Panc1 (cell line): Measurements from ENCODE around the gene MEGF6. TPM values are rescaled to one million over a fixed set of nuclear protein-coding genes. Genes with fewer than 3 reads are reported as not detected.

Experiments
- ATAC-seq: fragments of 200-7000 bp; cut with Tn5 transposase; 2 replicates; pipeline ENCODE4 v1.9.1; 2020; ENCODE audit warnings: mild to moderate bottlenecking, moderate library complexity
- BruUV-seq: library from RNA; stranded (reverse); fragments of 400-500 nt; replicated peaks from 2 replicates; lab custom pipeline; 2021; lab: Mats Ljungman, UMichigan
- CTCF ChIA-PET: fragments of 300-600 bp; sonication (Branson Sonifier 250); formaldehyde crosslinking; loops from one replicate; lab custom pipeline; 2022; ENCODE audit warnings: antibody characterized with exemption; lab: Charles Lee
- POLR2A ChIA-PET: fragments of 300-600 bp; sonication (Branson Sonifier 250); formaldehyde crosslinking; loops from one replicate; lab custom pipeline; 2022; ENCODE audit warnings: antibody characterized with exemption; lab: Charles Lee
- DNase-seq: peaks from one replicate; pipeline ENCODE4 v3.0.0-alpha.2; 2010; ENCODE audit warnings: low read depth, low spot score
- H3K27ac ChIP-seq: 2 replicates; pipeline ENCODE4 v1.5.1; 2011; ENCODE audit warnings: mild to moderate bottlenecking, low read length, inconsistent platforms
- H3K27me3 ChIP-seq: fragments of 200-500 bp; sonication (Bioruptor generic); 2 replicates; pipeline ENCODE4 v1.6.0; 2014; ENCODE audit warnings: low read length, inconsistent platforms; ENCODE audit not compliant: control insufficient read depth, insufficient read depth
- H3K36me3 ChIP-seq: fragments of 200-500 bp; sonication (Bioruptor generic); 2 replicates; pipeline ENCODE4 v1.5.1; 2014; ENCODE audit warnings: inconsistent platforms, mild to moderate bottlenecking, low read length, moderate library complexity; ENCODE audit not compliant: control insufficient read depth, insufficient read depth
- H3K4me1 ChIP-seq: 2 replicates; pipeline ENCODE4 v1.5.1; 2011; ENCODE audit warnings: inconsistent platforms, mild to moderate bottlenecking, low read length, moderate library complexity; ENCODE audit not compliant: control insufficient read depth, insufficient read depth
- H3K4me3 ChIP-seq, 2 experiments: 2 replicates each; pipeline ENCODE4 v1.5.1; 2011 to 2012; ENCODE audit warnings: low read depth in 2 of 2, low read length in 2 of 2, mild to moderate bottlenecking in 2 of 2, inconsistent platforms in 1 of 2, moderate library complexity in 1 of 2
- H3K9me3 ChIP-seq: fragments of 200-500 bp; sonication (Bioruptor generic); 2 replicates; pipeline ENCODE4 v1.5.1; 2014; ENCODE audit warnings: low read depth, mild to moderate bottlenecking, inconsistent platforms, low read length, moderate library complexity; ENCODE audit not compliant: control insufficient read depth, insufficient read depth
- POLR2AphosphoS5 ChIP-seq: IDR thresholded peaks from 2 replicates; pipeline ENCODE4 v1.6.1; 2012; ENCODE audit warnings: mild to moderate bottlenecking, low read depth, low read length, moderate library complexity
- SIN3A ChIP-seq: IDR thresholded peaks from 2 replicates; pipeline ENCODE4 v1.6.1; 2012; ENCODE audit warnings: low read depth, mild to moderate bottlenecking, low read length, moderate library complexity, borderline replicate concordance; ENCODE audit not compliant: insufficient read depth
- TCF7L2 ChIP-seq: IDR thresholded peaks from 2 replicates; pipeline ENCODE4 v1.6.1; 2011; ENCODE audit warnings: mild to moderate bottlenecking, low read depth, low read length, inconsistent platforms
- in situ Hi-C: cut with HindIII; loops from 2 replicates; pipeline ENCODE4 v1.10.0; 2016; ENCODE audit warnings: low sequenced_read_pairs, low pct_unique_long_range_greater_than_20kb
- intact Hi-C: fragments of 100-400 bp; cut with micrococcal nuclease; formaldehyde crosslinking; loops from one replicate; pipeline ENCODE4 v1.10.0; 2022; ENCODE audit not compliant: unreplicated experiment
- total RNA-seq: library from RNA; stranded (reverse); gene quantifications from one replicate; pipeline ENCODE4 v1.2.1, GENCODE V29; 2021; ENCODE audit not compliant: unreplicated experiment
- TF ChIP-seq, protein P1 (sequence below): fragments of 450-650 bp; IDR thresholded peaks from 2 replicates; pipeline ENCODE4 v1.5.1; 2017; ENCODE audit warnings: mild to moderate bottlenecking
- TF ChIP-seq, protein P2 (sequence below), 2 experiments: IDR thresholded peaks; 2 replicates each; pipeline ENCODE4 v1.6.1; 2011 to 2012; ENCODE audit warnings: low read depth in 2 of 2, control low read depth in 1 of 2, low read length in 1 of 2, mild to moderate bottlenecking in 1 of 2, moderate library complexity in 1 of 2; ENCODE audit not compliant: insufficient read depth in 1 of 2

MEGF6 gene
- total RNA-seq, 1 experiment from 2014 or later = 32.6 TPM

- DNase-seq (no peak), ATAC-seq (no peak)
- no peak overlapping the region for H3K4me3 ChIP-seq
- ChIA-PET POLR2A (no interaction called here), CTCF (no interaction called here)
- in situ Hi-C loops = no loop called here
- intact Hi-C loops = no loop called here
- BruUV-seq = no TSS peak
- H3K4me1 ChIP-seq = 0 out of 2 replicates have a peak, but pooled peaks cover 4% of the 10 kb centered on the region
- TF ChIP-seq, protein P1, sequence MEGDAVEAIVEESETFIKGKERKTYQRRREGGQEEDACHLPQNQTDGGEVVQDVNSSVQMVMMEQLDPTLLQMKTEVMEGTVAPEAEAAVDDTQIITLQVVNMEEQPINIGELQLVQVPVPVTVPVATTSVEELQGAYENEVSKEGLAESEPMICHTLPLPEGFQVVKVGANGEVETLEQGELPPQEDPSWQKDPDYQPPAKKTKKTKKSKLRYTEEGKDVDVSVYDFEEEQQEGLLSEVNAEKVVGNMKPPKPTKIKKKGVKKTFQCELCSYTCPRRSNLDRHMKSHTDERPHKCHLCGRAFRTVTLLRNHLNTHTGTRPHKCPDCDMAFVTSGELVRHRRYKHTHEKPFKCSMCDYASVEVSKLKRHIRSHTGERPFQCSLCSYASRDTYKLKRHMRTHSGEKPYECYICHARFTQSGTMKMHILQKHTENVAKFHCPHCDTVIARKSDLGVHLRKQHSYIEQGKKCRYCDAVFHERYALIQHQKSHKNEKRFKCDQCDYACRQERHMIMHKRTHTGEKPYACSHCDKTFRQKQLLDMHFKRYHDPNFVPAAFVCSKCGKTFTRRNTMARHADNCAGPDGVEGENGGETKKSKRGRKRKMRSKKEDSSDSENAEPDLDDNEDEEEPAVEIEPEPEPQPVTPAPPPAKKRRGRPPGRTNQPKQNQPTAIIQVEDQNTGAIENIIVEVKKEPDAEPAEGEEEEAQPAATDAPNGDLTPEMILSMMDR = no peak
- no peak for TF ChIP-seq POLR2AphosphoS5
- no peak for TF ChIP-seq TCF7L2
- H3K27me3 ChIP-seq = no peaks in the 10 kb centered on the region
- no peaks in the 10 kb centered on the region for H3K9me3 ChIP-seq
- no peaks in the 10 kb centered on the region for H3K36me3 ChIP-seq
- no peak overlapping the region for H3K27ac ChIP-seq
These were observed 149.9 kb downstream of the MEGF6 start for GRCh38 chr1:3461238-3461933.

DNA sequence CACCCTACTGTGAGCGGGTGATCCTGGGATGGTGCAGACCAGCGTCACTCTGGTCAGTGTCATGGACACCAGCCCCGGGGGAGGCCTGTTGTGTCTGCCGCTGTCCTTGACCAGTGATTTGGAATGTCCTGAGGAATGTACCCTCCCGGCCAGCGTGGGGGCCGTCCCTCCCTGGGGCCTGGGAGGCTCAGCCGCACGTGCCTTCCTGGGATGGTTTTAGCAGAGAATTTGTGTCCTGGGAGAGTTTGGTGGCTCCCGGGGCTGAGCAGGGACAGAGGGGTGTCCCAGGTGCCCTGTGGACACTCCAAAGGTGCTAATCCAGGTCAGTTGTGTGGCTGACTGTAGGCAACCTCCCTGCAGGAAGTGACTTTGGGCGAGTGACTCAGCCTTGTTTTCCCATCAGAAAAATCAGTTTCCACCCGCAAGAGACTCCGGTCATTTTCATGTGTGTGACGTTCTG lies 150.6 kb downstream of the MEGF6 start:
- intact Hi-C loops (no loop called here), in situ Hi-C loops (no loop called here)
- POLR2A ChIA-PET = no interaction called here
- no peak for TF ChIP-seq POLR2AphosphoS5
- TF ChIP-seq SIN3A = no peak
- no peak for TF ChIP-seq TCF7L2
- TF ChIP-seq, protein P2, sequence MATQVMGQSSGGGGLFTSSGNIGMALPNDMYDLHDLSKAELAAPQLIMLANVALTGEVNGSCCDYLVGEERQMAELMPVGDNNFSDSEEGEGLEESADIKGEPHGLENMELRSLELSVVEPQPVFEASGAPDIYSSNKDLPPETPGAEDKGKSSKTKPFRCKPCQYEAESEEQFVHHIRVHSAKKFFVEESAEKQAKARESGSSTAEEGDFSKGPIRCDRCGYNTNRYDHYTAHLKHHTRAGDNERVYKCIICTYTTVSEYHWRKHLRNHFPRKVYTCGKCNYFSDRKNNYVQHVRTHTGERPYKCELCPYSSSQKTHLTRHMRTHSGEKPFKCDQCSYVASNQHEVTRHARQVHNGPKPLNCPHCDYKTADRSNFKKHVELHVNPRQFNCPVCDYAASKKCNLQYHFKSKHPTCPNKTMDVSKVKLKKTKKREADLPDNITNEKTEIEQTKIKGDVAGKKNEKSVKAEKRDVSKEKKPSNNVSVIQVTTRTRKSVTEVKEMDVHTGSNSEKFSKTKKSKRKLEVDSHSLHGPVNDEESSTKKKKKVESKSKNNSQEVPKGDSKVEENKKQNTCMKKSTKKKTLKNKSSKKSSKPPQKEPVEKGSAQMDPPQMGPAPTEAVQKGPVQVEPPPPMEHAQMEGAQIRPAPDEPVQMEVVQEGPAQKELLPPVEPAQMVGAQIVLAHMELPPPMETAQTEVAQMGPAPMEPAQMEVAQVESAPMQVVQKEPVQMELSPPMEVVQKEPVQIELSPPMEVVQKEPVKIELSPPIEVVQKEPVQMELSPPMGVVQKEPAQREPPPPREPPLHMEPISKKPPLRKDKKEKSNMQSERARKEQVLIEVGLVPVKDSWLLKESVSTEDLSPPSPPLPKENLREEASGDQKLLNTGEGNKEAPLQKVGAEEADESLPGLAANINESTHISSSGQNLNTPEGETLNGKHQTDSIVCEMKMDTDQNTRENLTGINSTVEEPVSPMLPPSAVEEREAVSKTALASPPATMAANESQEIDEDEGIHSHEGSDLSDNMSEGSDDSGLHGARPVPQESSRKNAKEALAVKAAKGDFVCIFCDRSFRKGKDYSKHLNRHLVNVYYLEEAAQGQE (IDR thresholded peaks at IDR 0.05; ENCODE audit: insufficient read depth in 1 of 2, low read depth in 2 of 2, low read length in 1 of 2) = no peak
- TF ChIP-seq, protein P1 = no peak
- no peak overlapping the region for H3K27ac ChIP-seq
- BruUV-seq = no TSS peak
- H3K9me3 ChIP-seq = no peaks in the 10 kb centered on the region
- 0 out of 2 replicates have a peak, but pooled peaks cover 4% of the 10 kb centered on the region for H3K4me1 ChIP-seq
- CTCF ChIA-PET = no interaction called here
- no peak overlapping the region for H3K4me3 ChIP-seq
- ATAC-seq (no peak), DNase-seq (no peak)
- H3K27me3 ChIP-seq = no peaks in the 10 kb centered on the region
- H3K36me3 ChIP-seq = no peaks in the 10 kb centered on the region
